CD4-positive, alpha-beta memory T cell (primary cell): ENCODE measurements around the gene SGTB. TPM values are rescaled to one million over a fixed set of nuclear protein-coding genes. Genes with fewer than 3 reads are reported as not detected.

Experiments used
- CTCF ChIA-PET: fragments of 350-600 bp; sonication (Branson Sonifier 250); formaldehyde crosslinking; loops from one replicate; lab custom pipeline; 2021; ENCODE audit warnings: inconsistent platforms; ENCODE audit not compliant: partially characterized antibody; lab: Charles Lee
- POLR2A ChIA-PET: fragments of 350-600 bp; sonication (Branson Sonifier 250); formaldehyde crosslinking; loops from one replicate; lab custom pipeline; 2021; ENCODE audit not compliant: partially characterized antibody; lab: Charles Lee
- DNase-seq, 5 donors: peaks; one replicate each; pipeline versions ENCODE4 v3.0.0 to v3.0.0-alpha.2; 2020 to 2022; ENCODE audit warnings: mixed read lengths in 1 of 5
- H3K27ac ChIP-seq: one replicate; pipeline ENCODE4 v1.7.0; 2013; ENCODE audit warnings: low read depth, low read length
- H3K27me3 ChIP-seq: 2 replicates; pipeline ENCODE4 v1.7.0; 2013; ENCODE audit warnings: mild to moderate bottlenecking, low read length, moderate library complexity; ENCODE audit not compliant: insufficient read depth
- H3K36me3 ChIP-seq: 2 replicates; pipeline ENCODE4 v1.7.0; 2013; ENCODE audit warnings: mild to moderate bottlenecking, low read length, moderate library complexity; ENCODE audit not compliant: insufficient read depth
- H3K4me1 ChIP-seq: 2 replicates; pipeline ENCODE4 v1.7.0; 2013; ENCODE audit warnings: mild to moderate bottlenecking, low read length, moderate library complexity; ENCODE audit not compliant: insufficient read depth
- H3K4me3 ChIP-seq, 2 donors: one replicate each; pipeline ENCODE4 v1.7.0; 2013; ENCODE audit warnings: low read length in 2 of 2, mild to moderate bottlenecking in 1 of 2
- H3K9me3 ChIP-seq, 2 donors: one replicate each; pipeline ENCODE4 v1.7.0; 2013; ENCODE audit warnings: low read length in 2 of 2, control low read depth in 1 of 2; ENCODE audit not compliant: control insufficient read depth in 1 of 2
- H3K27ac Mint-ChIP-seq, 7 donors: one replicate each; pipeline ENCODE4 v1.8.0; 2020 to 2021; ENCODE audit warnings: mixed read lengths in 7 of 7, mild to moderate bottlenecking in 6 of 7, inconsistent platforms in 3 of 7, moderate library complexity in 3 of 7
- H3K27me3 Mint-ChIP-seq, 2 donors: one replicate each; pipeline ENCODE4 v1.8.0; 2020 to 2021; ENCODE audit warnings: mixed read lengths in 2 of 2
- H3K36me3 Mint-ChIP-seq, 2 donors: one replicate each; pipeline ENCODE4 v1.8.0; 2020 to 2021; ENCODE audit warnings: mixed read lengths in 2 of 2, inconsistent platforms in 1 of 2, mild to moderate bottlenecking in 1 of 2
- H3K4me1 Mint-ChIP-seq, 4 donors: one replicate each; pipeline ENCODE4 v1.8.0; 2020 to 2021; ENCODE audit warnings: mixed read lengths in 4 of 4, mild to moderate bottlenecking in 1 of 4
- H3K4me3 Mint-ChIP-seq, 8 donors: one replicate each; pipeline ENCODE4 v1.8.0; 2020 to 2021; ENCODE audit warnings: mixed read lengths in 8 of 8, mild to moderate bottlenecking in 7 of 8, moderate library complexity in 6 of 8, inconsistent platforms in 3 of 8
- H3K9me3 Mint-ChIP-seq, 8 donors: one replicate each; pipeline ENCODE4 v1.8.0; 2020 to 2021; ENCODE audit warnings: mixed read lengths in 8 of 8, mild to moderate bottlenecking in 5 of 8, inconsistent platforms in 3 of 8, moderate library complexity in 1 of 8
- intact Hi-C: fragments of 100-400 bp; cut with micrococcal nuclease; formaldehyde crosslinking; loops from one replicate; pipeline ENCODE4 v1.15.1; 2023
- polyA plus RNA-seq, 2 donors: library from polyadenylated mRNA; unstranded; fragments of 300-500 nt; fragmentation: Illumina TruSeq; gene quantifications; one replicate each; pipeline ENCODE4 v1.2.3, GENCODE V29; 2021
- total RNA-seq, 2 experiments: library from RNA; stranded (reverse); gene quantifications; one replicate each; pipeline ENCODE4 v1.2.3, GENCODE V29; 2021

Gene SGTB
- total and polyA plus RNA-seq, 4 experiments from 2014 or later: 9.3 to 46.5 (median 32.4) TPM

DNA sequence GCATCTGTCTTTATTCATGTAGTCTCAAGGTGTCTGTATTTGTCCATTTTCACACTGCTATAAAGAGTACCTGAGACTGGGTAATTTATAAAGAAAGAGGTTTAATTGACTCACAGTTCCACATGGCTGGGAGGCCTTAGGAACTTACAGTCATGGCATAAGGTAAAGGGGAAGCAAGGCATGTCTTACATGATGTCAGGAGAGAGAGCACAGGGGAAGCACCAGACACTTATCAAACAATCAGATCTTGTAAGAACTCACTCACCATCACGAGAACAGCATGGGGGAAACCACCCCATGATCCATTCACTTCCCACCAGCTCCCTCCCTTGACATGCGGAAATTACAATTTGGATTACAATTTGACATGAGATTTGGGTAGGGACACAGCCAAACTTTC lies 44.3 kb upstream of the SGTB start:
- Histone ChIP-seq H3K4me1 (peaks cover 4% of the 10 kb centered on the region), H3K27me3 (no peaks in the 10 kb centered on the region), H3K4me3 (no peak overlapping the region), H3K27ac (no peak overlapping the region), H3K36me3 (no peaks in the 10 kb centered on the region), H3K9me3 (no peaks in the 10 kb centered on the region)
- Mint-ChIP-seq H3K27ac (no peak overlapping the region), H3K27me3 (no peaks in the 10 kb centered on the region), H3K4me1 (peaks cover 0 to 4% (median 2%) of the 10 kb centered on the region in 4 donors), H3K9me3 (peaks cover 0 to 5% (median 4%) of the 10 kb centered on the region in 8 donors), H3K36me3 (peaks cover 0 to 16% of the 10 kb centered on the region in 2 donors), H3K4me3 (no peak overlapping the region)
- CTCF ChIA-PET: no interaction called here
- no peak for DNase-seq
- intact Hi-C loops: no loop called here
- POLR2A ChIA-PET: no interaction called here

- DNase-seq: no peak
- H3K4me1 ChIP-seq: peaks cover 5% of the 10 kb centered on the region
- POLR2A ChIA-PET: no interaction called here
- peaks cover 0 to 5% (median 4%) of the 10 kb centered on the region in 8 donors for H3K9me3 Mint-ChIP-seq
- H3K4me1 Mint-ChIP-seq: peaks cover 3 to 9% (median 7%) of the 10 kb centered on the region in 4 donors
- CTCF ChIA-PET: no interaction called here
- no peak overlapping the region for H3K27ac Mint-ChIP-seq
- H3K27me3 ChIP-seq: no peaks in the 10 kb centered on the region
- no peaks in the 10 kb centered on the region for H3K27me3 Mint-ChIP-seq
- no peak overlapping the region for H3K4me3 ChIP-seq
- no peak overlapping the region for H3K4me3 Mint-ChIP-seq
- H3K36me3 Mint-ChIP-seq: peaks cover 0 to 16% of the 10 kb centered on the region in 2 donors
- H3K36me3 ChIP-seq: no peaks in the 10 kb centered on the region
- H3K27ac ChIP-seq: no peak overlapping the region
- H3K9me3 ChIP-seq: no peaks in the 10 kb centered on the region
- intact Hi-C loops: no loop called here
Observed at GRCh38 chr5:65765582-65765981, 43.7 kb upstream of the SGTB start.

GRCh38 chr5:65762234-65762633 lies 40.3 kb upstream of the SGTB start:
- no peaks in the 10 kb centered on the region for H3K9me3 ChIP-seq
- no peaks in the 10 kb centered on the region for H3K27me3 ChIP-seq
- intact Hi-C loops: loop anchor here (5.0 kb wide), 1 partner anchor 265 kb away; no protein-coding TSS in a partner anchor
- Mint-ChIP-seq H3K27me3 (no peaks in the 10 kb centered on the region), H3K4me1 (peaks cover 3 to 12% (median 7%) of the 10 kb centered on the region in 4 donors), H3K27ac (no peak overlapping the region), H3K9me3 (no peaks in the 10 kb centered on the region), H3K4me3 (no peak overlapping the region), H3K36me3 (peaks cover 0 to 8% of the 10 kb centered on the region in 2 donors)
- no peak overlapping the region for H3K4me3 ChIP-seq
- ChIA-PET POLR2A (interaction anchor here (2.2 kb wide), 1 partner anchor 163 kb away, joined by 11 read pairs; no protein-coding TSS in a partner anchor), CTCF (interaction anchor here (0.6 to 2.7 kb wide), 6 partner anchors 162 to 544 kb away, joined by 3 to 23 read pairs (median 5); partner anchors contain the start of genes ERBIN and SREK1)
- no peak overlapping the region for H3K27ac ChIP-seq
- H3K36me3 ChIP-seq: no peaks in the 10 kb centered on the region
- H3K4me1 ChIP-seq: peaks cover 5% of the 10 kb centered on the region
- no peak for DNase-seq

DNA sequence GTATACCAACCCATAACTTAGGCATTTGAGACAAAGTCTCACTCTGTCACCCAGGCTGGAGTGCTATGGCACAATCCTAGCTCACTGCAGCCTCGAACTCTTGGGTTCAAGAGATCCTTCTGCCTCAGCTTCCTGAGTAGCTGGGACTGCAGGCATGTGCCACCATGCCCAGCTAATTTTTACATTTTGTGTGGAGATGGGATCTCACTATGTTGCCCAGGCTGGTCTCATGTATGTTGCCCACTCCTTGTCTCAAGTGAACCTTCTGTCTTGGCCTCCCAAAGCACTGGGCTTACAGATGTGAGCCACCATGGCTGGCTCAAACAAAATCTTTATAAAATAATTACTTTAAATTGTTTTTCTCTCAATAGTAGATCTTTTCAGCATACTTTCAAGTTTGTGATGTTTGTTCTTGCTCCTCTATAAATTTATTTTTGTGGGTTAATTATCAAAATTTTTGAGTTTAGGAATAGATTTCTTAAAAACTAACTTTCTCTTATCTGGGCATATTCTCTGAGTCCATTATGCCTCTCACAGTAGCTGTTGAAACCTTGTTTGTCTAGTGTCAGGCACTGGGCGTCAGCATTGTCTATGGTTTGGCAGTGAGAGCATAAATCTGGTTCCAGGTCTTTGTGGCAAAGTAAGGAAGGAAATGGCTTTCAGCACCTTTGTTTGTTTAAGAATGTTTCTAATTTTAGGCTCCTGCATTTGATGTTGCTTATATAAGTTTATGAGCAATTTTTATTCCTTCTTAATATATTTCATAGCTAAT lies 38.8 kb upstream of the SGTB start:
- peak overlapping the region in 3 of 7 donors; percentile 1 to 53 (median 24) for H3K27ac Mint-ChIP-seq
- peak; percentile 63 to 74 (median 68) for DNase-seq
- POLR2A ChIA-PET: interaction anchor here (1.0 to 2.2 kb wide), 7 partner anchors 39 to 410 kb away, joined by 3 to 11 read pairs (median 6); partner anchors contain the start of genes ERBIN, NLN, SGTB and SREK1
- CTCF ChIA-PET: interaction anchor here (0.6 to 2.7 kb wide), 23 partner anchors 19 to 996 kb away, joined by 3 to 23 read pairs (median 3); partner anchors contain the start of gene ERBIN
- no peaks in the 10 kb centered on the region for H3K9me3 Mint-ChIP-seq
- no peaks in the 10 kb centered on the region for H3K9me3 ChIP-seq
- no peaks in the 10 kb centered on the region for H3K36me3 Mint-ChIP-seq
- H3K27ac ChIP-seq: no peak overlapping the region
- no peak overlapping the region for H3K4me3 Mint-ChIP-seq
- H3K4me1 Mint-ChIP-seq: peaks cover 3 to 12% (median 6%) of the 10 kb centered on the region in 4 donors
- H3K27me3 ChIP-seq: no peaks in the 10 kb centered on the region
- H3K4me3 ChIP-seq: no peak overlapping the region
- intact Hi-C loops: loop anchor here (1.0 to 5.0 kb wide), 5 partner anchors 165 to 547 kb away; partner anchors contain the start of gene SREK1
- no peaks in the 10 kb centered on the region for H3K27me3 Mint-ChIP-seq
- H3K36me3 ChIP-seq: no peaks in the 10 kb centered on the region
- peaks cover 5% of the 10 kb centered on the region for H3K4me1 ChIP-seq

DNA sequence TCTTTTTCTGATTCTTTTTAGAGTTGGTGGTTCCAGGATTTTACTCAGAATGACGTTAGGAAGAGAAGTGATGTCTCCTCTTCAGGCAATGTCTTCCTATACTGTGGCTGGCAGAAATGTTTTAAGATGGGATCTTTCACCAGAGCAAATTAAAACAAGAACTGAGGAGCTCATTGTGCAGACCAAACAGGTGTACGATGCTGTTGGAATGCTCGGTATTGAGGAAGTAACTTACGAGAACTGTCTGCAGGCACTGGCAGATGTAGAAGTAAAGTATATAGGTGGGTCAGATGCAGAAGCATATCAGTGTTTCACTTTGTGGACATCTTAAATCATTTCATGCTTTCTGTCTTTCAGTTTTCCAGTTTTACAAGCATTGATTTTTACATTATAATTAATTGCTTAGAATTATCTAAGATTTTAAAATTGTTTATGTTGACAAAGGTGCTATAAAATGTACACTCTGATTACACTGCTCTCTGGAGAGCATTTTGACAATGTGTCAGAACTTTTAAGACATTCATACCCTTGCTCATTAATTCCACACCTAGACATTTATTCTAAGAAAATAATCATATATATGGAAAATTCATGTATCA lies 36.7 kb upstream of the SGTB start:
- H3K4me1 Mint-ChIP-seq: peaks cover 3 to 12% (median 6%) of the 10 kb centered on the region in 4 donors
- no peaks in the 10 kb centered on the region for H3K36me3 Mint-ChIP-seq
- POLR2A ChIA-PET: interaction anchor here (1.5 kb wide), 1 partner anchor 168 kb away, joined by 6 read pairs; the partner anchor contains the start of gene ERBIN
- peaks cover 5% of the 10 kb centered on the region for H3K4me1 ChIP-seq
- H3K4me3 Mint-ChIP-seq: no peak overlapping the region
- CTCF ChIA-PET: interaction anchor here (1.0 kb wide), 1 partner anchor 166 kb away, joined by 3 read pairs; no protein-coding TSS in a partner anchor
- no peak overlapping the region for H3K4me3 ChIP-seq
- H3K27ac ChIP-seq: no peak overlapping the region
- H3K27me3 ChIP-seq: no peaks in the 10 kb centered on the region
- H3K9me3 Mint-ChIP-seq: no peaks in the 10 kb centered on the region
- intact Hi-C loops: no loop called here
- H3K27me3 Mint-ChIP-seq: no peaks in the 10 kb centered on the region
- DNase-seq: no peak
- H3K27ac Mint-ChIP-seq: no peak overlapping the region
- H3K36me3 ChIP-seq: no peaks in the 10 kb centered on the region
- no peaks in the 10 kb centered on the region for H3K9me3 ChIP-seq

- POLR2A ChIA-PET: no interaction called here
- H3K4me1 Mint-ChIP-seq: no peaks in the 10 kb centered on the region
- DNase-seq: no peak
- intact Hi-C loops: no loop called here
- Histone ChIP-seq H3K9me3 (no peaks in the 10 kb centered on the region), H3K27ac (no peak overlapping the region), H3K36me3 (no peaks in the 10 kb centered on the region), H3K4me1 (no peaks in the 10 kb centered on the region), H3K27me3 (no peaks in the 10 kb centered on the region), H3K4me3 (no peak overlapping the region)
- H3K36me3 Mint-ChIP-seq: no peaks in the 10 kb centered on the region
- no peaks in the 10 kb centered on the region for H3K9me3 Mint-ChIP-seq
- H3K27ac Mint-ChIP-seq: no peak overlapping the region
- H3K4me3 Mint-ChIP-seq: no peak overlapping the region
- CTCF ChIA-PET: no interaction called here
- no peaks in the 10 kb centered on the region for H3K27me3 Mint-ChIP-seq
Observed at GRCh38 chr5:65753189-65753588, 31.3 kb upstream of the SGTB start.

- Mint-ChIP-seq H3K9me3 (no peaks in the 10 kb centered on the region), H3K27ac (no peak overlapping the region), H3K36me3 (no peaks in the 10 kb centered on the region), H3K27me3 (no peaks in the 10 kb centered on the region), H3K4me3 (no peak overlapping the region), H3K4me1 (no peaks in the 10 kb centered on the region)
- CTCF ChIA-PET: interaction anchor here (1.2 kb wide), 1 partner anchor 12 kb away, joined by 3 read pairs; no protein-coding TSS in a partner anchor
- POLR2A ChIA-PET: no interaction called here
- H3K4me3 ChIP-seq: no peak overlapping the region
- intact Hi-C loops: no loop called here
- H3K27ac ChIP-seq: no peak overlapping the region
- DNase-seq: no peak
- no peaks in the 10 kb centered on the region for H3K27me3 ChIP-seq
- H3K9me3 ChIP-seq: no peaks in the 10 kb centered on the region
- no peaks in the 10 kb centered on the region for H3K36me3 ChIP-seq
- H3K4me1 ChIP-seq: no peaks in the 10 kb centered on the region
Observed at GRCh38 chr5:65750938-65751337, 29.0 kb upstream of the SGTB start.
